Left ventricle myocardium inferior (tissue), 1 donor: Measurements from ENCODE around the gene PLA2G4D. TPM values are rescaled to one million over a fixed set of nuclear protein-coding genes. Genes with fewer than 3 reads are reported as not detected.
A peak's percentile ranks its signal among the peaks of the same experiment; 100 is the strongest.

Experiments
- DNase-seq: peaks from one replicate; pipeline ENCODE4 v3.0.0-alpha.2; 2020
- H3K27ac ChIP-seq: fragments of 200-600 bp; replicated peaks from 2 replicates; pipeline ENCODE4 v1.8.0; 2021
- H3K27me3 ChIP-seq: fragments of 200-600 bp; 2 replicates; pipeline ENCODE4 v1.8.0; 2021; ENCODE audit warnings: low read depth
- H3K36me3 ChIP-seq: fragments of 200-600 bp; 2 replicates; pipeline ENCODE4 v1.8.0; 2021
- H3K4me1 ChIP-seq: fragments of 200-600 bp; 2 replicates; pipeline ENCODE4 v1.8.0; 2021
- H3K4me3 ChIP-seq: fragments of 200-600 bp; 2 replicates; pipeline ENCODE4 v1.8.0; 2021; ENCODE audit warnings: mild to moderate bottlenecking, moderate library complexity
- H3K9me3 ChIP-seq: fragments of 200-600 bp; replicated peaks from 2 replicates; pipeline ENCODE4 v1.8.0; 2021
- intact Hi-C: fragments of 100-400 bp; cut with micrococcal nuclease; formaldehyde crosslinking; loops from one replicate; pipeline ENCODE4 v1.11.0; 2022
- total RNA-seq: library from RNA; stranded (reverse); fragmentation: NEBNext Ultra II Directional; extraction: Animal tissue kit (Norgen Biotek cat#: 25700); gene quantifications from one replicate; pipeline ENCODE4 v1.2.1, GENCODE V29; 2021
- TF ChIP-seq, protein P1 (sequence below): fragments of 200-600 bp; IDR thresholded peaks from 2 replicates; pipeline ENCODE4 v1.8.0; 2021; ENCODE audit warnings: antibody characterized with exemption, mild to moderate bottlenecking, borderline replicate concordance
- donor health status: DM: no; HTN: yes; CAD: no; lungs with severe emphysema.

The PLA2G4D gene
- total RNA-seq, 1 donor from 2014 or later = not detected

GRCh38 chr15:42021593-42021992, 72.8 kb downstream of the PLA2G4D start:
- no peak for DNase-seq
- no peaks in the 10 kb centered on the region for H3K36me3 ChIP-seq
- no peaks in the 10 kb centered on the region for H3K9me3 ChIP-seq
- intact Hi-C loops = no loop called here
- H3K27ac ChIP-seq = no peak overlapping the region
- TF ChIP-seq, protein P1, sequence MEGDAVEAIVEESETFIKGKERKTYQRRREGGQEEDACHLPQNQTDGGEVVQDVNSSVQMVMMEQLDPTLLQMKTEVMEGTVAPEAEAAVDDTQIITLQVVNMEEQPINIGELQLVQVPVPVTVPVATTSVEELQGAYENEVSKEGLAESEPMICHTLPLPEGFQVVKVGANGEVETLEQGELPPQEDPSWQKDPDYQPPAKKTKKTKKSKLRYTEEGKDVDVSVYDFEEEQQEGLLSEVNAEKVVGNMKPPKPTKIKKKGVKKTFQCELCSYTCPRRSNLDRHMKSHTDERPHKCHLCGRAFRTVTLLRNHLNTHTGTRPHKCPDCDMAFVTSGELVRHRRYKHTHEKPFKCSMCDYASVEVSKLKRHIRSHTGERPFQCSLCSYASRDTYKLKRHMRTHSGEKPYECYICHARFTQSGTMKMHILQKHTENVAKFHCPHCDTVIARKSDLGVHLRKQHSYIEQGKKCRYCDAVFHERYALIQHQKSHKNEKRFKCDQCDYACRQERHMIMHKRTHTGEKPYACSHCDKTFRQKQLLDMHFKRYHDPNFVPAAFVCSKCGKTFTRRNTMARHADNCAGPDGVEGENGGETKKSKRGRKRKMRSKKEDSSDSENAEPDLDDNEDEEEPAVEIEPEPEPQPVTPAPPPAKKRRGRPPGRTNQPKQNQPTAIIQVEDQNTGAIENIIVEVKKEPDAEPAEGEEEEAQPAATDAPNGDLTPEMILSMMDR = no peak
- no peaks in the 10 kb centered on the region for H3K27me3 ChIP-seq
- no peak overlapping the region for H3K4me3 ChIP-seq
- peaks cover 26% of the 10 kb centered on the region for H3K4me1 ChIP-seq

GRCh38 chr15:42020713-42021273, 73.6 kb downstream of the PLA2G4D start, which contains the start of gene PLA2G4E:
PLA2G4E (minus strand) TSS chr15:42021042; CDS start chr15:42021030, 12 bp downstream.
- Histone ChIP-seq H3K4me1 (peaks cover 26% of the 10 kb centered on the region), H3K4me3 (no peak within 1 kb of the TSS), H3K27ac (no peak within 1 kb of the TSS), H3K36me3 (no peaks in the 10 kb centered on the region), H3K9me3 (no peaks in the 10 kb centered on the region), H3K27me3 (no peaks in the 10 kb centered on the region)
- TF ChIP-seq, protein P1 = no peak
- DNase-seq = no peak
- intact Hi-C loops = no loop called here

GRCh38 chr15:42018306-42019224, 75.8 kb downstream of the PLA2G4D start:
- DNase-seq = peak; percentile 52

More at GRCh38 chr15:42018306-42019224, 75.8 kb downstream of the PLA2G4D start:
- H3K27me3 ChIP-seq = no peaks in the 10 kb centered on the region
- TF ChIP-seq, protein P1 = no peak
- H3K36me3 ChIP-seq = no peaks in the 10 kb centered on the region
- no peak overlapping the region for H3K4me3 ChIP-seq
- no peaks in the 10 kb centered on the region for H3K9me3 ChIP-seq
- peak overlapping the region; percentile 68 for H3K27ac ChIP-seq
- intact Hi-C loops = no loop called here
- H3K4me1 ChIP-seq = peaks cover 21% of the 10 kb centered on the region

Other genes with a start within 250 kb of the PLA2G4D start
- 2.7 TPM for gene SPTBN5, start 200.5 kb downstream of the PLA2G4D start, total RNA-seq
- 46.4 TPM for gene EHD4, start 122.0 kb downstream of the PLA2G4D start, total RNA-seq
- gene PLA2G4E, start 73.5 kb downstream of the PLA2G4D start, total RNA-seq = not detected
- 2.1 TPM for gene PLA2G4F, start 62.1 kb upstream of the PLA2G4D start, total RNA-seq
- gene VPS39, start 113.7 kb upstream of the PLA2G4D start, total RNA-seq = 49.2 TPM
- gene GANC, start 178.6 kb upstream of the PLA2G4D start, total RNA-seq = 14.5 TPM
- gene TMEM87A, start 178.9 kb upstream of the PLA2G4D start, total RNA-seq = 16.4 TPM